ENCODE results near the gene LYPD5. TPM values are rescaled to one million over a fixed set of nuclear protein-coding genes. Genes with fewer than 3 reads are reported as not detected.
"Not testable (repeated sequence)": the region's sequence is repeated elsewhere in the genome, so short reads cannot be mapped to it uniquely, and the experiment has no call there.

The LYPD5 gene
- total RNA-seq, 2 experiments from 2014 or later = 0.86 to 1.2 TPM

GRCh38 chr19:43806401-43806800, 4.2 kb upstream of the LYPD5 start:
- H3K36me3 Mint-ChIP-seq (ENCODE audit: low read depth); H3K27me3 Mint-ChIP-seq; H3K27ac Mint-ChIP-seq; DNase-seq; H3K4me1 Mint-ChIP-seq; POLR2A ChIA-PET; H3K4me3 Mint-ChIP-seq; ATAC-seq; H3K9me3 Mint-ChIP-seq (ENCODE audit: low read depth): not testable (repeated sequence)
- CTCF ChIA-PET = interaction anchor here (0.5 to 1.9 kb wide), 2 partner anchors 40 to 705 kb away, joined by 3 to 5 read pairs; no protein-coding TSS in a partner anchor
- intact Hi-C loops (cut with DNase I, micrococcal nuclease) = loop anchor here in 1 of 2 experiments (10.0 kb wide), 1 partner anchor 252 kb away; no protein-coding TSS in a partner anchor

DNA sequence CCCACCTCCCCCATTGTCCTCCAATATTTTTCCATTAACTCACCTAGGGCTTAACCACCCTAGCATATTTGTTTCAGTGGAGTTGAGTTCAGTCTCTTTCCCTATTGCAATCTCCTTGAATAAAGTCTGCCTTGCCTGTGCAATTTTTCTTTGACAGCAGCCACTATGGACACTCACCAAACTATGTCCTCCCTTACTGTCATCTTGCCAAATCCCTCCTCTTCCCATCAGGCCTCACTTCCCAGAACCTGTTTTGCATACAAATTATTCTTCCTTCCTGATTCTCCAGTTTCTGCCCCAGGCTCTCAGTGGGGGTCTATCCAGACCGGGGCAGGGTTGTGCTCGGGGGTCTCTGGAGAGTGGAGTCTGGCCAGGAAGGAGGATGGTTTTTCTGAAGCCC, 2.2 kb upstream of the LYPD5 start:
- ChIA-PET CTCF (no interaction called here), POLR2A (no interaction called here)
- Mint-ChIP-seq H3K4me1 (no peaks in the 10 kb centered on the region), H3K27ac (no peak overlapping the region), H3K36me3 (ENCODE audit: low read depth) (no peaks in the 10 kb centered on the region), H3K27me3 (peaks cover 10% of the 10 kb centered on the region), H3K9me3 (ENCODE audit: low read depth) (no peaks in the 10 kb centered on the region), H3K4me3 (no peak overlapping the region)
- intact Hi-C loops (cut with DNase I, micrococcal nuclease) = loop anchor here in 1 of 2 experiments (10.0 kb wide), 1 partner anchor 250 kb away; no protein-coding TSS in a partner anchor
- ATAC-seq (no peak), DNase-seq (no peak)

GRCh38 chr19:43799502-43800142, 2.6 kb downstream of the LYPD5 start:
- no peak overlapping the region for H3K27ac Mint-ChIP-seq
- ChIA-PET POLR2A (no interaction called here), CTCF (interaction anchor here (0.8 to 1.3 kb wide), 4 partner anchors 10 to 54 kb away, joined by 3 to 8 read pairs (median 3); no protein-coding TSS in a partner anchor)
- peaks cover 14% of the 10 kb centered on the region for H3K4me1 Mint-ChIP-seq
- no peaks in the 10 kb centered on the region for H3K9me3 Mint-ChIP-seq (ENCODE audit: low read depth)
- ATAC-seq (no peak), DNase-seq (no peak)
- intact Hi-C loops (cut with DNase I, micrococcal nuclease) = loop anchor here in 1 of 2 experiments (10.0 kb wide), 1 partner anchor 245 kb away; no protein-coding TSS in a partner anchor
- H3K36me3 Mint-ChIP-seq (ENCODE audit: low read depth) = no peaks in the 10 kb centered on the region
- H3K4me3 Mint-ChIP-seq = peak overlapping the region; percentile 69
- peaks cover 23% of the 10 kb centered on the region for H3K27me3 Mint-ChIP-seq

- H3K4me3 Mint-ChIP-seq = peak overlapping the region; percentile 69
- H3K4me1 Mint-ChIP-seq = peaks cover 14% of the 10 kb centered on the region
- peaks cover 26% of the 10 kb centered on the region for H3K27me3 Mint-ChIP-seq
- intact Hi-C loops (cut with DNase I, micrococcal nuclease) = no loop called here
- H3K27ac Mint-ChIP-seq = peak overlapping the region; percentile 38
- ATAC-seq (peak; percentile 95), DNase-seq (peak; percentile 84)
- H3K36me3 Mint-ChIP-seq (ENCODE audit: low read depth) = no peaks in the 10 kb centered on the region
- no peaks in the 10 kb centered on the region for H3K9me3 Mint-ChIP-seq (ENCODE audit: low read depth)
- CTCF ChIA-PET = interaction anchor here (1.0 to 1.3 kb wide), 3 partner anchors 11 to 53 kb away, joined by 3 to 8 read pairs (median 3); no protein-coding TSS in a partner anchor
- POLR2A ChIA-PET = no interaction called here
Observed at GRCh38 chr19:43798546-43799409, 3.5 kb downstream of the LYPD5 start.

DNA sequence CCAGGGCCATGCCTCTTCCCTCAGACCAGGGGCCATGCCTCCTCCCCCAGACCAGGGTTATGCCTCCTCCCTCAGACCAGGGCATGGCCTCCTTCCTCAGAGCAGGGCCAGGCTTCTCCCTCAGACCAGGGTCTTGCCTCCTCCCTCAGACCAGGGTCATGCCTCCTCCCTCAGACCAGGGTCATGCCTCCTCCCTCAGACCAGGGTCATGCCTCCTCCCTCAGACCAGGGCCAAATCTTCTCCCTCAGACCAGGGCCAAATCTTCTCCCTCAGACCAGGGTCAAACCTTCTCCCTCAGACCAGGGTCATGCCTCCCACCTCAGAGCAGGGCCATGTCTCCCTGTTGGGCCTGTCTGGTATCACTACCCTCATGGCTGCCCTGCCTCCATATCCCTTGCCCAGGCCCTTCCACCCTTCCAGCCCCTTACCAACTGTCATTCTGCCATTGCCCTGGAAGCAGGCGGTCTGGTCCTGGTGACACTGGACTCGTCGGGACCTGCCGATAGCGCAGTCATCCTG, 4.2 kb downstream of the LYPD5 start:
- H3K27ac Mint-ChIP-seq = peak overlapping the region; percentile 38
- peak overlapping the region; percentile 69 for H3K4me3 Mint-ChIP-seq
- H3K27me3 Mint-ChIP-seq = peaks cover 26% of the 10 kb centered on the region
- no peaks in the 10 kb centered on the region for H3K9me3 Mint-ChIP-seq (ENCODE audit: low read depth)
- POLR2A ChIA-PET = no interaction called here
- no peaks in the 10 kb centered on the region for H3K36me3 Mint-ChIP-seq (ENCODE audit: low read depth)
- DNase-seq (no peak), ATAC-seq (peak; percentile 14)
- H3K4me1 Mint-ChIP-seq = peaks cover 14% of the 10 kb centered on the region
- intact Hi-C loops (cut with DNase I, micrococcal nuclease) = no loop called here
- CTCF ChIA-PET = no interaction called here

GRCh38 chr19:43797556-43797955, 4.7 kb downstream of the LYPD5 start:
- Mint-ChIP-seq H3K36me3 (ENCODE audit: low read depth) (no peaks in the 10 kb centered on the region), H3K4me3 (no peak overlapping the region), H3K27me3 (peaks cover 26% of the 10 kb centered on the region), H3K27ac (no peak overlapping the region), H3K9me3 (ENCODE audit: low read depth) (no peaks in the 10 kb centered on the region), H3K4me1 (peaks cover 14% of the 10 kb centered on the region)
- ChIA-PET CTCF (interaction anchor here (0.6 to 1.7 kb wide), 4 partner anchors 12 to 204 kb away, joined by 3 to 6 read pairs (median 4); partner anchors contain the start of gene PLAUR), POLR2A (interaction anchor here (0.5 kb wide), 1 partner anchor 20 kb away, joined by 3 read pairs; no protein-coding TSS in a partner anchor)
- intact Hi-C loops (cut with DNase I, micrococcal nuclease) = no loop called here
- no peak for DNase-seq
- no peak for ATAC-seq

DNA sequence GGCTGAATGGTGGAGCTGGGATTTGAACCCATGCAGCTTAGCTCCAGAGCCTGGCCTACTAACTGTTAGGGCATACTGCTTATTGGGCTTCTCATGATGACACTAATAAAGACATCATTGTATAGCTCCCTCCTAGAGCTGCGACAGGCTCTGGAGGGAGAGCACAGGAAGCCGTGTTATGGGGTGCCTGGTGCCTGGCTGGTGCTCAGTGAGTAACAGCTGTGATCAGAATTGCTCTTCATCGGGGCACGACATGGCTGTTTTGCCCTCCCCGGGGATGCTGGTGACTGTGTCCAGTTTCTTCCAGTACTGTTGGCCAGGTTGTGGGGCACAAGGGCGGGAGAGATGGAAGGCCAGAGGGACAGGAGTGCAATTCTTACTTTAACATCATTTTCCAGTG, 5.1 kb downstream of the LYPD5 start:
- no peak overlapping the region for H3K27ac Mint-ChIP-seq
- no peak for ATAC-seq
- H3K36me3 Mint-ChIP-seq (ENCODE audit: low read depth) = no peaks in the 10 kb centered on the region
- intact Hi-C loops (cut with DNase I, micrococcal nuclease) = no loop called here
- ChIA-PET POLR2A (interaction anchor here (0.5 kb wide), 1 partner anchor 20 kb away, joined by 3 read pairs; no protein-coding TSS in a partner anchor), CTCF (interaction anchor here (0.6 to 1.7 kb wide), 7 partner anchors 12 to 843 kb away, joined by 3 to 6 read pairs (median 3); partner anchors contain the start of gene PLAUR)
- no peaks in the 10 kb centered on the region for H3K9me3 Mint-ChIP-seq (ENCODE audit: low read depth)
- peaks cover 14% of the 10 kb centered on the region for H3K4me1 Mint-ChIP-seq
- H3K27me3 Mint-ChIP-seq = peaks cover 26% of the 10 kb centered on the region
- DNase-seq = no peak
- H3K4me3 Mint-ChIP-seq = peak overlapping the region; percentile 30

DNA sequence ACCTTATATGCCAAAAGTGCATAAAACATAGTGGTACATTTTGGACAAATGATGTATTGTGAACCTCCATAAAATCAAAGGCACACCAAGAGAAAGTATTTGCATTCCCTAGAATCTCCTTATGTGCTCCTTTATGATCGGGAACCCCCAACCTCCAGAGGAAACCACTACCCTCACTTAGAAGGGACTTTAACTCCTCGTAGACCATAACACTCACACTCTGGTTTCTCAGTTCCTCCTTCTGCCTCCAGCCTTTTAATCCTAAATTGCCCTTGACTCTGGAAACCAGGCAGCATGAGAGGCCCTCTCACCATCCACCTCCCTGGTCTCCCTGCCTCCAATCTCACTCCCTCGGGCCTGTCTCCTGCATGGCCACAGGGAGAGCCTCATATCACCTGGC, 11.7 kb downstream of the LYPD5 start:
- ATAC-seq (no peak), DNase-seq (no peak)
- intact Hi-C loops (cut with DNase I, micrococcal nuclease) = no loop called here
- ChIA-PET CTCF (no interaction called here), POLR2A (interaction anchor here (0.5 kb wide), 1 partner anchor 262 kb away, joined by 8 read pairs; no protein-coding TSS in a partner anchor)
- Mint-ChIP-seq H3K27ac (no peak overlapping the region), H3K27me3 (peaks cover 15% of the 10 kb centered on the region), H3K4me1 (no peaks in the 10 kb centered on the region), H3K4me3 (no peak overlapping the region), H3K9me3 (ENCODE audit: low read depth) (no peaks in the 10 kb centered on the region), H3K36me3 (ENCODE audit: low read depth) (no peaks in the 10 kb centered on the region)

DNA sequence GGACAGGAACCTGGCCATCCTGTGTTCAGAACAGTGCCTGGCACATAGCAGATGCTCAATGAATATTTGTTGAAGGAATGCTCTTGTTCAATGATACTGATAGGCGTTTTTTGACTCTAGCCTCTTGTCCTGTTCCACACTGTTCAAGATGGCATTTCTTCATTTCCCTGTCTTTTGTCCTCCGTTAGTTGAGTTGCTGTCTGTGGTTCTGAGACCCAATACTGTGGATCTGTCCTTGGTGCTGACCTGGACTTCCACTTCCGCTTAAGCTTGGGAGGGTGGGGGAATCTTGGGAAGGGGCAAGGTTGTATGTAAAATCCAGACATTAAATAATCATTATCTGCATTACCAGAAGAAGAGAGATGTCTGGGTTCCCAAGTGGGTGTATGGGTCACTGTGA, 13.2 kb downstream of the LYPD5 start:
- ATAC-seq = no peak
- H3K27me3 Mint-ChIP-seq = peaks cover 14% of the 10 kb centered on the region

DNA sequence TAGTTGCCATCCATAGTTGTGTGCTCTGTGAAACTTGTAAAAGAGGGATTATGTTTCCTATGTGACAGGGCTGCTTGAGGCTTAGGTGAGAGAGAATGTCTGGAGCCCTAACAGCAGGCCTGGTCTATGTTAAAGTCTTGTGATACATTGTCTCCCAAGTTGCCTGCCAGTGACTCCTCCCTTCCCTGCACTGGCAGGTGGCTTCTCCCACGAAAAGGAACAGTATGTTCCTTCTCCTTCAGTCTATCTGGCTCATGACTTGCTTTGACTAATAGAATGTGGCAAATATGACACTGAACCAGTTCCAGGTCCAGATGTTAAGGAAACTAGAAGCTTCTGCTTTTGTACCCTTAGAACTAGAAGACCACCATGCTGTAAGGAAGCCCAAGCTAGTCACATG, 15.6 kb downstream of the LYPD5 start:
- peaks cover 2% of the 10 kb centered on the region for H3K36me3 Mint-ChIP-seq (ENCODE audit: low read depth)
- H3K27ac Mint-ChIP-seq = no peak overlapping the region
- peaks cover 11% of the 10 kb centered on the region for H3K27me3 Mint-ChIP-seq
- ChIA-PET CTCF (interaction anchor here (0.8 to 1.8 kb wide), 7 partner anchors 9 to 44 kb away, joined by 3 to 5 read pairs (median 4); no protein-coding TSS in a partner anchor), POLR2A (no interaction called here)
- ATAC-seq = no peak
- H3K4me1 Mint-ChIP-seq = peaks cover 32% of the 10 kb centered on the region
- H3K4me3 Mint-ChIP-seq = no peak overlapping the region
- H3K9me3 Mint-ChIP-seq (ENCODE audit: low read depth) = no peaks in the 10 kb centered on the region
- DNase-seq = no peak
- intact Hi-C loops (cut with DNase I, micrococcal nuclease) = loop anchor here (10.0 kb wide), 2 partner anchors 262 to 352 kb away; partner anchors contain the start of gene ETHE1 (in 1 of the 2)

More for the DNA sequence above, 13.2 kb downstream of the LYPD5 start:
- peak; percentile 35 for DNase-seq
- CTCF ChIA-PET = no interaction called here
- H3K9me3 Mint-ChIP-seq (ENCODE audit: low read depth) = no peaks in the 10 kb centered on the region
- intact Hi-C loops (cut with DNase I, micrococcal nuclease) = loop anchor here (10.0 kb wide), 2 partner anchors 264 to 354 kb away; partner anchors contain the start of gene ETHE1 (in 1 of the 2)
- H3K4me1 Mint-ChIP-seq = peaks cover 12% of the 10 kb centered on the region
- POLR2A ChIA-PET = interaction anchor here (1.0 kb wide), 1 partner anchor 24 kb away, joined by 3 read pairs; no protein-coding TSS in a partner anchor
- H3K4me3 Mint-ChIP-seq = no peak overlapping the region
- no peak overlapping the region for H3K27ac Mint-ChIP-seq
- no peaks in the 10 kb centered on the region for H3K36me3 Mint-ChIP-seq (ENCODE audit: low read depth)

Data from activated CD4-positive, alpha-beta T cell treated with anti-CD3 and anti-CD28 coated beads for 36 hours (primary cell).